ENCODE measurements around the gene ARHGAP40. TPM values are rescaled to one million over a fixed set of nuclear protein-coding genes. Genes with fewer than 3 reads are reported as not detected.

ARHGAP40 gene
- total RNA-seq, 3 donors from 2014 or later: not detected

- Histone ChIP-seq H3K9me3 (no peaks in the 10 kb centered on the region), H3K4me1 (ENCODE audit: low read depth) (no peaks in the 10 kb centered on the region), H3K4me3 (no peak overlapping the region), H3K36me3 (ENCODE audit: low read depth) (no peaks in the 10 kb centered on the region)
- intact Hi-C loops (cut with DNase I, micrococcal nuclease): no loop called here
- ATAC-seq (peak; percentile 31), DNase-seq (peak in 2 of 3 donors; percentile 47 to 79)
- TF ChIP-seq CTCF (IDR thresholded peaks at IDR 0.05): no peak
These were observed 91.1 kb downstream of the ARHGAP40 start for GRCh38 chr20:38692436-38693411.

- DNase-seq (no peak), ATAC-seq (no peak)
- Histone ChIP-seq H3K36me3 (ENCODE audit: low read depth) (no peaks in the 10 kb centered on the region), H3K4me1 (ENCODE audit: low read depth) (no peaks in the 10 kb centered on the region), H3K4me3 (no peak overlapping the region), H3K9me3 (no peaks in the 10 kb centered on the region)
- TF ChIP-seq CTCF (IDR thresholded peaks at IDR 0.05): no peak
- intact Hi-C loops (cut with DNase I, micrococcal nuclease): no loop called here
These were observed 95.7 kb downstream of the ARHGAP40 start for GRCh38 chr20:38697306-38697705.

GRCh38 chr20:38698541-38698940, 96.9 kb downstream of the ARHGAP40 start:
- intact Hi-C loops (cut with DNase I, micrococcal nuclease): no loop called here
- no peak for TF ChIP-seq CTCF (IDR thresholded peaks at IDR 0.05)
- no peak overlapping the region for H3K4me3 ChIP-seq

GRCh38 chr20:38700141-38700540, 98.5 kb downstream of the ARHGAP40 start:
- intact Hi-C loops (cut with DNase I, micrococcal nuclease): no loop called here
- DNase-seq (no peak), ATAC-seq (no peak)
- Histone ChIP-seq H3K9me3 (no peaks in the 10 kb centered on the region), H3K4me3 (no peak overlapping the region), H3K36me3 (ENCODE audit: low read depth) (no peaks in the 10 kb centered on the region), H3K4me1 (ENCODE audit: low read depth) (no peaks in the 10 kb centered on the region)
- no peak for TF ChIP-seq CTCF (IDR thresholded peaks at IDR 0.05)

More at GRCh38 chr20:38698541-38698940, 96.9 kb downstream of the ARHGAP40 start:
- no peak for ATAC-seq
- no peaks in the 10 kb centered on the region for H3K4me1 ChIP-seq (ENCODE audit: low read depth)
- no peaks in the 10 kb centered on the region for H3K36me3 ChIP-seq (ENCODE audit: low read depth)
- DNase-seq: no peak
- H3K9me3 ChIP-seq: no peaks in the 10 kb centered on the region

Other genes starting within 250 kb of the ARHGAP40 start
- gene SNHG17, start 166.5 kb upstream of the ARHGAP40 start, total RNA-seq: 10 to 100 TPM; 25.9 to 28.7 (median 26.3) TPM
- gene RALGAPB, start 129.0 kb upstream of the ARHGAP40 start, total RNA-seq: 10 to 100 TPM; 37.7 to 44.1 (median 43.0) TPM
- gene ADIG, start 20.6 kb upstream of the ARHGAP40 start, total RNA-seq: not detected
- under 1 TPM in 1 of 3 donors, not detected in 2; 0.17 TPM for gene SLC32A1, start 122.7 kb downstream of the ARHGAP40 start, total RNA-seq
- 1 to 10 TPM; 6.0 to 8.1 (median 7.9) TPM for gene ACTR5, start 146.7 kb downstream of the ARHGAP40 start, total RNA-seq
- gene PPP1R16B, start 203.9 kb downstream of the ARHGAP40 start, total RNA-seq: 1 to 10 TPM; 4.4 to 5.6 (median 4.4) TPM

Measured in mucosa of descending colon (tissue), 3 donors.